Islet of Langerhans (tissue), 1 donor: Measurements from ENCODE around the gene SCNN1A.

Experiments
- FAIRE-seq: peaks from one replicate; lab custom pipeline; 2011; peaks lifted over from hg19 to GRCh38; lab: Jason Lieb, UNC

Gene SCNN1A

GRCh38 chr12:6332459-6332858 is 42.9 kb downstream of the SCNN1A start:
- FAIRE-seq = no peak

GRCh38 chr12:6330999-6331714 is 44.2 kb downstream of the SCNN1A start:
- FAIRE-seq = no peak

DNA sequence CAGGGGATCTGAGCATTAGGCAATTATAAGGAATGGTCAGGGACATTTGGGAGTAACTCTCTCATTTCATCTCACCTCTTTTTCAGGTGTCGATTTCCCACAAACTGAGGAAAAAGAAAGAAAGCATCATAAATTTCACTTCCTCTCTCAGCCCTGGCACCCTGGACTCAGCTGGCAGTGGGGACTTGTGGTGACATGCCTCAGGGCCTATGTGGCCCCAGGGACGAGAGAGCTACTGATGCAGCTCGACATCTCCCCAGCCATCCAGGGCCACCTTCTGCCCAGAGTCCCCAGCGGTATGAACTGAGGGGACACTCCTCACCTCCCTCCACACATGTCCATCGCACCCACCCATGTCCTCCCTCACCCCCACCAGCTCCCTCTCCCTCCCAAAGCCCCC is 45.2 kb downstream of the SCNN1A start:
- no peak for FAIRE-seq

GRCh38 chr12:6329703-6330064 is 45.7 kb downstream of the SCNN1A start:
- FAIRE-seq = no peak

DNA sequence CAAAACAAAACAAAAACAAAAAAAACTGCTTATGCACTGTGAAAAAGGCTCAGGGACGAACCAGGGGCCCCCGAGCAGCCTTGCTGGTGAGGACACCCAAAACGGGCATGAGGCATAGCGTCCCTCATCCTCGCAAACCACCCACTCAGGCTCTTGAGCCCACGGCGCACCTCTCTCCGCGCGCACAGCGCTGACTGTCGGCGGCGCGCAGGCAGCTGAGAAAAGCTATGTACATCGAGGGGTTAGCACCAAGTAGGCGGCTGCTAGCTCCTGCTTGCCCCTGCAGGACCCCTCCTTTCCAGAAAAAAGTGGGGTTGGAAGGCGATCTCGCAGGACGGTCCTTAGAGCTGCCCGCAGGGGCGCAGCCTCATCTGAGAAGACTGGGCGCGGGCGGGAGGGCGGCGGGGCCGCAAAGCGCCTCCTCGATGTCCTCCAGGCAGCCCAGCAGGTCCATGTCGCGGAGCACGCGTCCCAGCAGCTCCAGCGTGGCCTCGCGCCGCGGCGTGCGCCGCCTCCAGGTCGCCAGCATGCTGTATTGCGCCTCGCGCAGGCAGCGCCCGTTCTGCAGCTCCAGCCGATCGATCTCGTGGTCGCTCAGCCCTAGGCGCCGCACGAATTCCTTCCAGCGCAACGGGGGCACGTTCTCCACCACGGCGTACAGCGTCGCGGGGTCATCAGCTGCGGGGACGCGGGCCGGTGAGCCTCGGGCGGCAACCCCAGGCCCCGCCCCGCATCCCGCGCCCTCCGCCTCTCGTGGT is 46.2 kb downstream of the SCNN1A start:
- no peak for FAIRE-seq

GRCh38 chr12:6328045-6328779 is 47.2 kb downstream of the SCNN1A start:
- FAIRE-seq = no peak

GRCh38 chr12:6327229-6328041 is 47.9 kb downstream of the SCNN1A start:
- FAIRE-seq = no peak

GRCh38 chr12:6326316-6327228 is 48.8 kb downstream of the SCNN1A start:
- FAIRE-seq = no peak

DNA sequence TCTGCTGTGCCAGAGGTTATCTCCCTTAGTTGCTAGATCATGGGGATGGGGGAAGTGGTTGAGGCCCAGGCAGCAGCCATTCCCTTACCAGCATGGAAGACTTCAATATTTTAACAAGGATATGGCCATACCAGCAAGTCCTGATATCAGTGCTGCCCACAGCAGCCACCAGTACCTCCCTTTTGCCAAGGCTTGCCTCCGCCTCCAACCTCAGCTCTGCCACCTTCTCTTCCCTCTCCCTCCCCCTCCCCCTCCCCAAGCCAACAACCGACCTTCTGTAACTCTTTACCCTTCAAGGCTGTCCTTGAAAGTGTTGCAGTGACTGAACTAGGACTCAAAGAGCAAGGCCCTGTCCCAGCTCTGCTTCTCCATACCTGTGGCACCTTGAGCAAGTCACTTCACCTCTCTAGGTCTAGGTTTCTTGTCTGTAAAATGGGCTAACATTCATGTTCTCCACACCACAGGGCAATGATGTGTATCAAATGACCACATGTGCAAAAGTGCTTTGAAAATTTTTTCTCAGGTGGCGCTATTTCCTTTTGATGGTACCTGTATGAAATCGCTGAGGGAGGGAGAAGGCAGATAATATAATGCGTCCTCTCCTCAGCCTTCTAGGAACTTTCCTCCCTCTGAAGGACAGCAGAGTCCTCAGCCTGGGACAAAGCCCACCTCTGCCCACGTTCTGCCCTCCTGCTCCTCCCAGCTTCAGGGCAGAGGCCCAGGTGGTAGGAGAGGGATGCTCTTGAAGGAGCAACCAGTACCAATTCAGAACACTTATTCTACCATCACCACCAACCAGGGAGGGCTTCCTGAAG is 50.2 kb downstream of the SCNN1A start:
- no peak for FAIRE-seq

GRCh38 chr12:6323995-6324711 is 51.2 kb downstream of the SCNN1A start:
- FAIRE-seq = no peak

GRCh38 chr12:6323340-6323994 is 51.9 kb downstream of the SCNN1A start:
- FAIRE-seq = peak; percentile 96

GRCh38 chr12:6322969-6323339 is 52.4 kb downstream of the SCNN1A start:
- no peak for FAIRE-seq

GRCh38 chr12:6322352-6322751 is 53.0 kb downstream of the SCNN1A start:
- no peak for FAIRE-seq

DNA sequence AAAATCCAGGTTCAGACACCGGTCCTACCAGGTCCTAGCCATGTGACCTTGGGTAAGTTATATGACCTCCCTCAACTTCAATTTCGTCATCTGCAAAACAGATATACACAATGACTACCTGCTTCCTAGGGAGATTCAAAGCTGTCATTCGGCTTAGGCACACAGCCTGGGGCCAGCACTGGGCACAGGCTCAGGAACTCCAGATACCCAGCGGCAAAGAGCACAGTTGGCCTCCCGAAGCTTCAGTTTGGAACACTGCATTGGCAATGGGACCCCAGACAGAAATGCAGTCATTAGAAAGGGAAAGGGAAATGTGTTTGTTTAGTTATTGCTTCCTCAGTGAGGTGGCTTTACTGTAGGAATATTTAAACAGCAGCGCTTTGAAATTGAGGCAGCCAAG is 53.5 kb downstream of the SCNN1A start:
- FAIRE-seq = no peak

- FAIRE-seq = no peak
Observed at GRCh38 chr12:6319446-6319845, 55.9 kb downstream of the SCNN1A start.

GRCh38 chr12:6318440-6318879 is 56.9 kb downstream of the SCNN1A start:
- no peak for FAIRE-seq

DNA sequence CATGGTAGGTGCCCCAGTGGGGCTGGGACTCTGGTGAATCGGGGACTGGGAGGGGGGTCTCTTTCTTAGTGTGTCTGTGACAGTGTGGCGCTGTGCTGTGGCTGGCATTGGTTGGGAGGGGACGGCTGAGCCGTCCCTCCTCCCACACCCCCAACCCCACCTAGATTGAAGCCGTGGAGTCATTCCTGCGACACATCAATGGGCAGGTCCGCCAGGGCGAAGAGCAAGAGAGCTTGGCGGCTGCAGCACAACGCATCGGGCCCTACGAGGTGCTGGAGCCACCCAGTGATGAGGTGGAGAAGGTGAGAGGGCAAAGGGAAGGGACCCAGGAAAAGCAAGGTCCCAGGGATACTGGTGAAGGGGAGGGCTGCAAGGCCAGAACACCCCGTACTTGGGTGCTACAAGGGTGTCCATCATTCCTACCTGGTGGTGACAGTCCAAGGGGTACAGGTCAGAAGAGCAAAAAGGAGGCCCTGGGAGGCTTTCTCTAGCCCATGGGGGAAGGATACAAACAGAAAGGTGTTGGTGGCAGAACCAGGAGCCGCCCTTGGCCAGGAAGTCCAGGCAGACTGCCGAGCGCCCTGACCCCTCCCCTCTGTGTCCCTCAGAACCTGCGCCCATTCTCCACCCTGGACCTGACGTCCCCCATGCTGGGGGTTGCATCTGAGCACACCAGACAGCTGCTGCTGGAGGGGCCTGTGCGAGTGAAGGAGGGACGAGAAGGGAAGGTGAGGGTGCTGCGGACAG is 57.5 kb downstream of the SCNN1A start:
- FAIRE-seq = no peak

DNA sequence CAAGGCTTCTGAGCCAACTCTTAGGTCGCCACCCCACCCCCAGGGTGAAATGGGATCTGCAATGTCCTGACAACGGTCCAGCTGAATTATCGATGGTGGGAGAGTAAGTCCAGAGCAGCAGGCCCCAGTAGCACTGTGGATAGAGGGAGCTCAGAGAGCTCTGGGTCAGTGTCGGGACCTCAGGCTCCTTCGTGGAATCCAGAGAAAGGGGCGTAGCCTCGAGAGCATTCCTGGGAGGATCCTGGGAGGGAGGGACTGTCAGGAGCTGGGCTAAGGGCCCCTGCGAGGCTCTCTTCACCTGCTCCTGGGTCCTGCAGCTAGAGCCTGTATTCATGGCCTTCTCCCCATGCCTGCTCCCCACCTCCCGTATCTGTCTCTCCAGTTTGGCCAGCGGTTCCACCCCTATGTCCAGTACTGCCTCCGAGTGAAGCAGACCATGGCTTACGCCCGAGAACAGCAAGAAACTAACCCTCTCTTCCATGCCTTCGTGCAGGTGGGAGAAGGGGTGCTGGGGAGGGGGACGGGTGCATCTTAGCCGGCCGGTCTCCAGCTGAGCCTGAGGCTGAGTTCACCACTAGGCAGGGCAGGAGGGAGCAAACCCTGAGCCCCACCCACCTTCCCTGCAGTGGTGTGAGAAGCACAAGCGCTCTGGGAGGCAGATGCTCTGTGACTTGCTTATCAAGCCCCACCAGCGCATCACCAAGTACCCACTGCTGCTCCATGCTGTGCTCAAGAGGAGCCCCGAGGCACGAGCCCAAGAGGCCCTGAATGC is 58.3 kb downstream of the SCNN1A start:
- FAIRE-seq = no peak
